HCT116 (cell line): ENCODE measurements around the gene SCPEP1. TPM values are rescaled to one million over a fixed set of nuclear protein-coding genes. Genes with fewer than 3 reads are reported as not detected.

ENCODE experiments used
- ATAC-seq: fragments of 200-7000 bp; cut with Tn5 transposase; 2 replicates; pipeline ENCODE4 v1.9.1; 2020; ENCODE audit warnings: mild to moderate bottlenecking, moderate library complexity
- BruUV-seq: library from RNA; stranded (reverse); fragments of 400-500 nt; replicated peaks from 2 replicates; lab custom pipeline; 2021; lab: Mats Ljungman, UMichigan
- CTCF ChIA-PET: fragments of 300-600 bp; sonication (Branson Sonifier 250); formaldehyde crosslinking; loops from one replicate; lab custom pipeline; 2021; ENCODE audit warnings: antibody characterized with exemption; lab: Charles Lee
- POLR2A ChIA-PET: fragments of 300-600, 350-600 bp; sonication (Branson Sonifier 250); formaldehyde crosslinking; loops from one replicate; lab custom pipeline; 2021; ENCODE audit warnings: antibody characterized with exemption; lab: Charles Lee
- RAD21 ChIA-PET, 2 experiments: fragments of 300-600 bp; sonication (Branson Sonifier 250); formaldehyde crosslinking; loops; one replicate each; lab custom pipeline; 2023; ENCODE audit warnings: low total read pairs in 2 of 2; ENCODE audit not compliant: uncharacterized antibody in 2 of 2, unreplicated experiment in 2 of 2, low non-redundant PET in 1 of 2; lab: Charles Lee
- DNase-seq: peaks from one replicate; pipeline ENCODE4 v3.0.0-alpha.2; 2010; ENCODE audit warnings: low read depth, low spot score
- H2AFZ ChIP-seq: fragments of 200-600 bp; shearing (Covaris generic), sonication (generic); 2 replicates; pipeline ENCODE4 v1.6.1; 2017; ENCODE audit warnings: low read depth, mixed run types, mixed read lengths, antibody characterized with exemption, low read length; ENCODE audit not compliant: poor library complexity, severe bottlenecking
- H3K27ac ChIP-seq: 2 replicates; pipeline ENCODE4 v1.5.1; 2012; ENCODE audit warnings: low read depth, low read length
- H3K27me3 ChIP-seq: fragments of 200-600 bp; sonication (generic); 2 replicates; pipeline ENCODE4 v1.6.1; 2016; ENCODE audit warnings: mixed run types, low read length, mixed read lengths; ENCODE audit not compliant: insufficient read depth
- H3K36me3 ChIP-seq, 2 experiments: fragments of 200-500 bp in 1 of 2; fragments of 200-600 bp in 1 of 2; sonication (Bioruptor generic) in 1 of 2; sonication (generic) in 1 of 2; 2 replicates each; pipeline versions ENCODE4 v1.5.1 to v1.6.1; 2014 to 2016; ENCODE audit warnings: low read length in 2 of 2, inconsistent platforms in 1 of 2, mixed read lengths in 1 of 2, mixed run types in 1 of 2; ENCODE audit not compliant: insufficient read depth in 2 of 2, control insufficient read depth in 1 of 2
- H3K4me1 ChIP-seq, 2 experiments: fragments of 200-600 bp in 1 of 2; sonication (generic) in 1 of 2; 2 replicates each; pipeline versions ENCODE4 v1.5.1 to v1.6.1; 2012 to 2017; ENCODE audit warnings: low read length in 2 of 2, inconsistent platforms in 1 of 2, mild to moderate bottlenecking in 1 of 2, mixed read lengths in 1 of 2, mixed run types in 1 of 2, moderate library complexity in 1 of 2; ENCODE audit not compliant: insufficient read depth in 2 of 2, control insufficient read depth in 1 of 2
- H3K4me2 ChIP-seq: fragments of 200-600 bp; sonication (generic); 2 replicates; pipeline ENCODE4 v1.6.1; 2017; ENCODE audit warnings: mixed run types, low read length, mixed read lengths
- H3K4me3 ChIP-seq, 2 experiments: fragments of 200-600 bp in 1 of 2; sonication (generic) in 1 of 2; replicated peaks in 1 of 2; 2 replicates each; pipeline ENCODE4 v1.5.1; 2011 to 2016; ENCODE audit warnings: low read length in 2 of 2, control low read depth in 1 of 2, low read depth in 1 of 2, mild to moderate bottlenecking in 1 of 2, mixed read lengths in 1 of 2, mixed run types in 1 of 2
- H3K79me2 ChIP-seq: fragments of 200-600 bp; sonication (generic); 2 replicates; pipeline ENCODE4 v1.6.1; 2017; ENCODE audit warnings: mild to moderate bottlenecking, mixed run types, low read length, moderate library complexity, mixed read lengths; ENCODE audit not compliant: insufficient read depth
- H3K9ac ChIP-seq: fragments of 200-600 bp; sonication (generic); 2 replicates; pipeline ENCODE4 v1.6.1; 2016; ENCODE audit warnings: low read length, mixed read lengths
- H3K9me2 ChIP-seq: fragments of 200-600 bp; sonication (generic), shearing (Covaris generic); 2 replicates; pipeline ENCODE4 v1.6.1; 2017; ENCODE audit warnings: mixed run types, mild to moderate bottlenecking, moderate library complexity; ENCODE audit not compliant: insufficient read depth
- H3K9me3 ChIP-seq, 2 experiments: fragments of 200-500 bp in 1 of 2; fragments of 200-600 bp in 1 of 2; sonication (Bioruptor generic) in 1 of 2; sonication (generic) in 1 of 2; 2 replicates each; pipeline ENCODE4 v1.6.1; 2014 to 2017; ENCODE audit warnings: low read length in 2 of 2, mixed read lengths in 2 of 2, inconsistent platforms in 1 of 2, low read depth in 1 of 2, mild to moderate bottlenecking in 1 of 2, mixed run types in 1 of 2, moderate library complexity in 1 of 2; ENCODE audit not compliant: control insufficient read depth in 1 of 2, insufficient read depth in 1 of 2
- H4K20me1 ChIP-seq: fragments of 200-600 bp; sonication (generic), shearing (Covaris generic); 2 replicates; pipeline ENCODE4 v1.6.1; 2017; ENCODE audit warnings: mixed run types, mild to moderate bottlenecking, moderate library complexity; ENCODE audit not compliant: insufficient read depth
- ATF3 ChIP-seq: IDR thresholded peaks from 2 replicates; pipeline ENCODE4 v1.6.1; 2012
- CBX3 ChIP-seq: IDR thresholded peaks from 2 replicates; pipeline ENCODE4 v1.6.1; 2012; ENCODE audit warnings: low read depth
- CTCF ChIP-seq, 3 experiments: fragments of 200-600 bp in 1 of 3; sonication (generic) in 1 of 3; IDR thresholded peaks in 2 of 3; conservative IDR thresholded peaks in 1 of 3; 2 replicates each; pipeline ENCODE4 v1.5.1; 2012 to 2017; ENCODE audit warnings: low read depth in 2 of 3, low read length in 2 of 3, antibody characterized with exemption in 1 of 3, borderline replicate concordance in 1 of 3, control low read depth in 1 of 3, mild to moderate bottlenecking in 1 of 3, mixed read lengths in 1 of 3, mixed run types in 1 of 3, moderate library complexity in 1 of 3; ENCODE audit not compliant: insufficient read depth in 1 of 3
- EZH2phosphoT487 ChIP-seq: fragments of 200-600 bp; IDR thresholded peaks from 2 replicates; pipeline ENCODE4 v1.6.1; 2018; ENCODE audit warnings: antibody characterized with exemption, borderline replicate concordance
- FOSL1 ChIP-seq: IDR thresholded peaks from 2 replicates; pipeline ENCODE4 v1.6.1; 2012; ENCODE audit warnings: low read depth
- JUND ChIP-seq: IDR thresholded peaks from 2 replicates; pipeline ENCODE4 v1.6.1; 2012
- MAX ChIP-seq: IDR thresholded peaks from 2 replicates; pipeline ENCODE4 v1.6.1; 2012
- POLR2A ChIP-seq: IDR thresholded peaks from 2 replicates; pipeline ENCODE4 v1.7.0; 2011; ENCODE audit warnings: borderline replicate concordance; ENCODE audit not compliant: insufficient read depth, insufficient read length; ENCODE audit errors: extremely low read depth
- SP1 ChIP-seq: IDR thresholded peaks from 2 replicates; pipeline ENCODE4 v1.6.1; 2012; ENCODE audit warnings: low read depth
- SRF ChIP-seq: IDR thresholded peaks from 2 replicates; pipeline ENCODE4 v1.6.1; 2012; ENCODE audit warnings: low read depth
- YY1 ChIP-seq: IDR thresholded peaks from 2 replicates; pipeline ENCODE4 v1.6.1; 2011; ENCODE audit warnings: low read length, low read depth, moderate library complexity, mild to moderate bottlenecking; ENCODE audit not compliant: insufficient replicate concordance; ENCODE audit errors: extremely low read depth
- ZBTB33 ChIP-seq: IDR thresholded peaks from 2 replicates; pipeline ENCODE4 v1.6.1; 2011; ENCODE audit warnings: mild to moderate bottlenecking, low read length, moderate library complexity; ENCODE audit not compliant: insufficient replicate concordance; ENCODE audit errors: extremely low read depth
- ZFX ChIP-seq: fragments of 450-650 bp; IDR thresholded peaks from 2 replicates; pipeline ENCODE4 v1.6.1; 2017
- ZNF274 ChIP-seq: fragments of 200-500 bp; sonication (Bioruptor generic); IDR thresholded peaks from 2 replicates; pipeline ENCODE4 v1.6.1; 2014; ENCODE audit warnings: mild to moderate bottlenecking, low read depth, low read length, inconsistent platforms
- intact Hi-C: fragments of 100-400 bp; cut with micrococcal nuclease; formaldehyde crosslinking; loops from 2 replicates; pipeline ENCODE4 v1.10.0; 2022
- total RNA-seq: library from RNA; stranded (reverse); gene quantifications from one replicate; pipeline ENCODE4 v1.2.1, GENCODE V29; 2021; ENCODE audit not compliant: unreplicated experiment

SCPEP1 gene
- total RNA-seq, 1 experiment from 2014 or later, result 28.3 TPM

GRCh38 chr17:57048096-57048495 lies 70.2 kb downstream of the SCPEP1 start:
- RAD21 ChIA-PET, result interaction anchor here (0.6 to 0.7 kb wide), 2 partner anchors 12 to 132 kb away, joined by 3 read pairs; no protein-coding TSS in a partner anchor
- Histone ChIP-seq H3K4me2 (no peak overlapping the region), H4K20me1 (no peaks in the 10 kb centered on the region), H3K9me2 (no peaks in the 10 kb centered on the region), H3K9ac (no peak overlapping the region), H3K4me3 (no peak overlapping the region), H2AFZ (no peak overlapping the region), H3K27me3 (peaks cover 3% of the 10 kb centered on the region; the same call in 1 of the 2 replicates), H3K9me3 (no peaks in the 10 kb centered on the region), H3K27ac (no peak overlapping the region), H3K4me1 (no peaks in the 10 kb centered on the region), H3K79me2 (no peaks in the 10 kb centered on the region), H3K36me3 (no peaks in the 10 kb centered on the region)
- intact Hi-C loops, result no loop called here
- CTCF ChIA-PET, result no interaction called here
- no peak for DNase-seq
- BruUV-seq, result no TSS peak
- no peak for TF ChIP-seq EZH2phosphoT487
- TF ChIP-seq SRF, result no peak
- no peak for TF ChIP-seq ZNF274
- no peak for TF ChIP-seq JUND
- no peak for TF ChIP-seq ZBTB33
- no peak for TF ChIP-seq FOSL1
- TF ChIP-seq ZFX, result no peak
- TF ChIP-seq ATF3, result no peak
- TF ChIP-seq CBX3, result no peak
- no peak for TF ChIP-seq SP1
- TF ChIP-seq MAX, result no peak
- no peak for TF ChIP-seq YY1
- TF ChIP-seq POLR2A, result no peak
- TF ChIP-seq CTCF (IDR thresholded peaks at IDR 0.05 in 2 of 3, conservative IDR thresholded peaks at IDR 0.05 in 1 of 3; ENCODE audit: borderline replicate concordance in 1 of 3, insufficient read depth in 1 of 3, low read depth in 2 of 3, low read length in 2 of 3), result no peak
- POLR2A ChIA-PET, result no interaction called here
- ATAC-seq, result no peak
